K562 (cell line): ENCODE data around the gene SLC6A9. TPM values are rescaled to one million over a fixed set of nuclear protein-coding genes. Genes with fewer than 3 reads are reported as not detected.

Source experiments
- FOXA3 ChIP-seq, 2 experiments: fragments of 450-650 bp in 1 of 2; sonication (generic) in 1 of 2; formaldehyde crosslinking; IDR thresholded peaks in 1 of 2; conservative IDR thresholded peaks in 1 of 2; 2 replicates each; pipeline versions ENCODE4 v1.4.0 to v1.8.0; 2020 to 2022; ENCODE audit warnings: mild to moderate bottlenecking in 2 of 2, missing genetic modification reagents in 1 of 2
- MGA ChIP-seq: fragments of 450-650 bp; IDR thresholded peaks from 2 replicates; pipeline ENCODE4 v1.6.1; 2016; ENCODE audit warnings: mild to moderate bottlenecking, moderate library complexity
- ZNF668 ChIP-seq: fragments of 250-450 bp; sonication (Bioruptor Pico); IDR thresholded peaks from 2 replicates; pipeline ENCODE4 v1.8.0; 2022; ENCODE audit warnings: mild to moderate bottlenecking, inconsistent platforms
- polyA plus RNA-seq, 8 experiments: library from polyadenylated mRNA; depleted of rRNA in 4 of 8; stranded (reverse) in 5 of 8; unstranded in 3 of 8; fragments of >200 nt; fragmentation: Nextera tagmentation in 2 of 8; fragmentation: Illumina TruSeq in 1 of 8; extraction: Ambion mirVana in 2 of 8; extraction: Trizol in 1 of 8; gene quantifications; 2 replicates each; pipeline versions ENCODE4 v1.2.1 to v1.2.3, GENCODE V29; 2011 to 2014; ENCODE audit warnings: inconsistent platforms in 1 of 8, missing spikeins in 1 of 8
- total RNA-seq, 7 experiments: library from RNA; depleted of rRNA in 6 of 7; stranded (reverse); fragments of >200 nt in 6 of 7; fragmentation: Illumina TruSeq in 2 of 7; extraction: Trizol in 2 of 7; gene quantifications; 2 replicates each; pipeline versions ENCODE4 v1.2.1 to v1.2.3, GENCODE V29; 2011 to 2021; ENCODE audit warnings: low replicate concordance in 1 of 7

Gene SLC6A9
- total and polyA plus RNA-seq, 9 of the 15 experiments (the other 6 are each of a cell fraction or from before 2014, with no cell fraction given) = 0.17 to 18.7 (median 2.9) TPM

GRCh38 chr1:43974443-43975248 lies 56.6 kb downstream of the SLC6A9 start, which contains the start of gene ATP6V0B (continued):
- TF ChIP-seq MGA = peak; percentile 74
- no peak; a peak in 1 of 4 replicates for TF ChIP-seq FOXA3 (CRISPR knock-in tag; conservative IDR thresholded peaks at IDR 0.05 in 1 of 2, IDR thresholded peaks at IDR 0.05 in 1 of 2)
- TF ChIP-seq ZNF668 (CRISPR knock-in tag) = 0 out of 2 replicates have a peak, but pooled peaks have one; percentile 11
